ENCODE data around the gene TMEM151A.

TMEM151A gene

DNA sequence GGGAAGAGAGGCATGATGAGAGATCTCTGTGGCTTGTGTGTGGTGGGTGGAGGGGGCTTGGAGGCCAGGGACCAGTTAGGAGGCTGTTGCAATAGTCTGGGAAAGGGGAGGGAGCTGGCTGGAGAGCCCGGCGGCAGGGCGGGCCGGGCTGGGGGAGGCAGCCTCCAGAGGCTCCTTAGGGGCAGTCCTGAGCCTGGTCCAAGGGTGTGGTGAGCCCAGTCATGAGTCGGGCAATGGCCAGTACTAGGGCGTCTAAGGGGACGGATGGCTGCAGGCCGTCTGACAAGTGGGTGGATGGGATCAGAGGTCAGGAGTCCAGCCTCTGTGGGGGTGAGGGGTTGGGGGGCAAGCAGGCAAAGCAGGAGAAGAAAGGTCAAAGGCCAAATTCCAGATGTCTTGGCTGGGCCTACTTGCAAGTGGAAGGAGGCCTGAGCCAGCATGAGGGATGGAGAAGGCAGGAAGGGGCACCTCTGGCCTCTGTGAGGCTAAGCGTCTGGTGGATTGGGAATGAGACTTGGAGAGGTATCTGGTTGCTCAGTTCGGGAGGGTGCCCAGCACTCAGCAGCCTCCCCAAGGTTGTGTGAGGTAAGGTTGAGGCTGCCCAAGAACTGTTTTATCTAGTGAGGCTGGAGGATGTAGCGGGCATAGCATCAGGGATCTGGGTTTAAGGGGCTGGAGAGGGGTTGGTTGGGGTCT, 31.2 kb downstream of the TMEM151A start:
- DNase-seq (ENCODE audit: low read depth in 3 of 3) = no peak

DNA sequence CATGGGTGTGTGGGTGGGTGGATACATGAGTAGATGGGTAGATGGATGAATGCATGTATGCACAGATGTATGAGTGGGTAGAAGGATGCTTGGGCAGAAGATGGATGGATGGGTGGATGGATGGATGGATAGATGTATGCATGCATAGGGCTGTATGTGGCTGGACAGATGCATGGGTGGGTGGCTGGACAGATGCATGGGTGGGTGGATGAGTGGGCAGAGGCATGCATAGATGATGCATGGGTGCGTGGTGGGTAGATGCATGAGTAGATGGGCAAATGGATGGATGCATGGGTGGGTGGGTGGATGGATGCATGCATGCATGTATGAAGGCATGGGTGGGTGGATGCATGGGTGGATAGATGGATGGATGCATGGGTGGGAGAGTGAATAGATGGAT, 32.0 kb downstream of the TMEM151A start:
- no peak for DNase-seq (ENCODE audit: low read depth in 3 of 3)

DNA sequence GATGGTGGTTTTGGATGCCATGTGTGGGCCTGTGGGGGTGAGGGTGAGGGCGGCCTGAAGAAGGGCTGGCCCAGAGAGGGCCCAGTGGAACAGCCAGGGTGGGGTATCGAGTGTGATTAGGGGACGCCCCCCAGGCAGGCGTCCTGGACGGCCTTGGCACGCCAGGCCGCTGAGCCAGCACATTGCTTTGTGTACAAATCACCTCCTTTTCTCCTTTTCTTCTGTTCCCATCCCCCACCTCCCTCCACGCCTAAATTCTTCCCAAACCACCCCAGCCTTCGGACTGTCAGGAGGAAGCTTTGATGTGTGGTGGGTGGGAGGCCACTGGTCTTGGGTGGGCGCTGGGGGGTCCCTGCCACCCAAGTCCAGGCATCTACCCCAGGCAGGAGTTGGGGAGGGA, 33.0 kb downstream of the TMEM151A start:
- no peak for DNase-seq (ENCODE audit: low read depth in 3 of 3)

DNA sequence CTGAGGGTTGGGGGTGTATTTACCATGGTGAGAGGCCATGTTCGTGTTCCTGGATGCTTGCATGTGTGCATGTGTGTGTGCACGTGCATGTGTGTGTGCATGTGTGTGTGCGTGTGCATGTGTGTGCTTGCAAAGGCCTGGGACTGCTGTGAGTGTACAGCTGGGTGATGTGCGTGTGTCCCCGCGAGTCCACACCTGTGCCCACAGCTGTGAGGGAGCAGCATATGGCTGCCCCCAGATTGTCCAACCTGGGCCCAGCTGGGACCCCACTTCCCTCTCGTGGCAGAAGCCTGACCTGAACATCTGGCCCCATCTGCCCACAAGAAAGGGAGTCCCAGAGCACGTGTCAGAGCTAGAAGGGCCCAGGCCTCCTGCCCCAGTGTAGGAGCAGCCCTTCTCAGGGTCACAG, 33.6 kb downstream of the TMEM151A start:
- DNase-seq (ENCODE audit: low read depth in 3 of 3) = no peak

DNA sequence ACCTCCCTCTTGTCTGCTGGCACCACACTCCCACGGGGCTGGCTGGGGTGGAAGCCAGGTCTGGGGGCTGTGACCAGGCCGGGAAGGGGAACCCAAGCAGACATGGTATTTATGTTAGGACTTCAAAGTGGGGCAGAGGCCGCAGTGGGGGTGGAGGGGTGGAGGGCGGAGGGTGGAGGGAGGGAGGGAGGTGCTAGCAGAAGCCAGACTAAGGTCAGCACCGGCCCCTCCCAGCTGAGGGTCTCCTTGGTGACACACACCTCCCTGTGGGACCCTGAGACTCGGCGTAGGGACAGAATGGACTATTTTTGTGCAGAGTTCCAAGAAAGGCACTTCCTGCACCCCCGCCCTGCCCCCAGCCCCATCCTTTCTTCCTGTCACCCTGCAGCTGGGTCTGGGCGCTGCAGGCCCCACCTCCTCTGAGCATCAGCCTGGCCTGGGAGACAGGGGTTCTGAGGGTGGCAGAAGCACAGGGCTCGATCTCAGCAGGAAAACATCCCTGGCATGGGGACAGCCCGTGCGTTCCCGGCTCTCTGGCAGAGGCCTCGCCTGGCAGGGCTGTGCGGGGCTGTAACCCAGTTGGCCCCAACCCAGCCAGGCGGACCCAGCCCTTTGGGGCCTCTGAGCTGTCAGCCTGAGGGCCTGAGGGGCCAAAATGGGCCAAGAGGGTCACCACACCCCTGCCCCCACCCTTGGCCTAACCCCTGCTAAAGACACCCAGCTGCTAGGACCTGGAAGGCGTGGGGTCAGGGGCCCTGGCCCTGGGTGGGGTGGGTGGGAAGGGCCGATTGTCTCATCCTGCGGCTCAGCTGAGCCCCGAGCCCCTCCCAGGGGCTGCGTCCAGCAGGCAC, 34.8 kb downstream of the TMEM151A start:
- no peak for DNase-seq (ENCODE audit: low read depth in 3 of 3)

DNA sequence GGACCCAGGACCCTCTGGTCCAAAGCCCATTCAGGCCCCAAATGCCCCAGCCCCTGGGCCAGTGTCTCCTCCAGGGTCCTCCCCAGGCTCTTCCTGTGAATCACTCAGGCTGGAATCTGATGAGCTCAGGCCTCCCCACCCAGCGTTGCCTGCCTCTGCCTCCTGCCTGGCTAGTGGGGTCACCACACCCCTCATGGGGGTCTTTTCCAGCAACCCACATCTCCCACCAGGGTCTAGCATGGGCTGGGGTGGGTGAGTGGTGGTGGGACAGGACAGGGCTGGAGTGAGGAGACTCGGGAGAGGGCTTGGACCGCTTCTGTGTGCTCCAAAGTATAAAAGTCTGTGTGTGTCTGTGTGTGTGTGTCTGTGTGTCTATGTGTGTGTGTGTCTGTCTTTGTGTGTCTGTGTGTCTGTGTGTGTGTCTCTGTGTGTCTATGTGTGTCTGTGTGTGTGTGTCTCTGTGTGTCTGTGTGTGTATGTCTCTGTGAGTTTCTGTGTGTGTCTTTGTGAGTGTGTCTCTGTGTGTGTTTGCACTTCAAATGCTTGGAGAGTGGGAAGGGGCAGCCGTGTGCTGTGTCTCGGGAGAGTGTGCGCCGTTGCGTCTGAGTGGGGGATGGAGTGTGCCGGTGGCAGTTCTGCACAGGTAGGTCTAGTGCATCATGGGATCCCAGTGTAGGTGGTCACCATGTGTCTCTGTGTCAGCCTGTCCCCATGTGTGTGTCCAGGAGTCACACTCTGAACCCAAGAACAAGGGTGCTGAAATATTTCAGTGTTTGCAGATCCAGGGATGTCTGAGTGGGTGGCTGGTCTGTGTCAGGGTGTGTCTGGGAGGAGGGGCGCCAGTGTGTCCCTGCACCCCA, 35.7 kb downstream of the TMEM151A start:
- DNase-seq (ENCODE audit: low read depth in 3 of 3) = no peak

- DNase-seq (ENCODE audit: low read depth in 3 of 3) = no peak
These were observed 36.3 kb downstream of the TMEM151A start for GRCh38 chr11:66328031-66328301.

DNA sequence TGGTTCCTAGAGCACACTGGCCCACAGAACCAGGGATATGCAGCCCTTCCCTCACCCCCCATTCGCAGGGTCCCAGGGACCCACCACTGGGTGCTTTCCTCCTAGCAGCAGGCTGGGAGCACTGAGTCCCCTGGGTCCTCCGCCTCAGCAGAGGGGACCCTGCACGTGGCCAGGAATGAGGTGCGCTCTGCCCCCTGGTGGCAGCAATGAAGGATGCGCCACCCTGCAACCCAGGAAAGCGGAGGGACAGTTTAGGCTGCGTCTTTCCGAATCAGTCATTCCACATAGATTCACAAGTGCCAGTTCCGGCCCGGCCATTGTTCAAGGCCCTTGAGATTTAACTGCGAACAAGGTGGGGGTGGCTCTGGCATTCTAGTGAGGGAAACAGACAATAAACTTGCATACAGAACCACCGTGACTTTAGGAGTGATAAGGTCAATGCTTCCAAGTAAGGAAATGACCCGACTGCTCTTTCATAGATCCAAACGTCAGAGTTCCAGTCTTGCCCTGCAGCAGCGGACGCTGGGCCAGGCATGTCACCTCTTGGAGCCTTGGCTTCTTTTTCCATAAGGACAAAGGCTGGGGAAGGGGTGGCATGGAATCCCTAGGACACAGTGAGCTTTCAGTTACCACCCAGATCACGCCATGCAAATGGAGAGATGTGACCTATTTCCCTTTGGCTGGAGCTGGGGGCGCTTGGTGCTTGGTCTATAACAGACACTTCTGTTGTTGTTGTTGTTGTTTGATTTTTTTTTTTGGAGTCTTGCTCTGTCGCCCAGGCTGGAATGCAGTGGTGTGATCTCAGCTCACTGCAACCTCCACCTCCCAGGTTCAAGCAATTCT, 36.8 kb downstream of the TMEM151A start:
- DNase-seq (ENCODE audit: low read depth in 3 of 3) = peak; percentile 65 to 76 (median 72)

- no peak for DNase-seq (ENCODE audit: low read depth in 3 of 3)
These were observed 37.5 kb downstream of the TMEM151A start for GRCh38 chr11:66329165-66329673.

DNA sequence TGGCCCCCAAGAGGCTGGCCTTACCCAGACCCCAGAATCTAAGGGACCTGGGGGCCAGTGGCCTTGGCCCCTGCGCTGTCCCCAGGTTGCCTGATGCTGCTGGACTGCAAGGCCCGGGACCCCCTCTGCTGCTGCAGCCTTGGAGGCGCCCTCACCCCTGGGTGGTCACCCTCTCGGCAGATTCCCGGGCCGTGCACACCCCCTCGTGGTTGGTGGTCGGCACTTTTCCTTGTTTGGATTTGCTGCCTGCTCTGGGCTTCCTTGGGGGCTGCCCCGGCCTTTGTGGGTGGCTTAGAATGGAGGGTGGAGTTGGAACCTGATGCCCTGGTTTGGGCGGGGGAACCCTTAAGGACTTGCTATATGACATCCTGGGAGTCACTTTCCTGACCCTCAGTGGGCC, 39.2 kb downstream of the TMEM151A start:
- DNase-seq (ENCODE audit: low read depth in 3 of 3) = no peak

GRCh38 chr11:66331542-66332370, 40.1 kb downstream of the TMEM151A start:
- no peak for DNase-seq (ENCODE audit: low read depth in 3 of 3)

DNA sequence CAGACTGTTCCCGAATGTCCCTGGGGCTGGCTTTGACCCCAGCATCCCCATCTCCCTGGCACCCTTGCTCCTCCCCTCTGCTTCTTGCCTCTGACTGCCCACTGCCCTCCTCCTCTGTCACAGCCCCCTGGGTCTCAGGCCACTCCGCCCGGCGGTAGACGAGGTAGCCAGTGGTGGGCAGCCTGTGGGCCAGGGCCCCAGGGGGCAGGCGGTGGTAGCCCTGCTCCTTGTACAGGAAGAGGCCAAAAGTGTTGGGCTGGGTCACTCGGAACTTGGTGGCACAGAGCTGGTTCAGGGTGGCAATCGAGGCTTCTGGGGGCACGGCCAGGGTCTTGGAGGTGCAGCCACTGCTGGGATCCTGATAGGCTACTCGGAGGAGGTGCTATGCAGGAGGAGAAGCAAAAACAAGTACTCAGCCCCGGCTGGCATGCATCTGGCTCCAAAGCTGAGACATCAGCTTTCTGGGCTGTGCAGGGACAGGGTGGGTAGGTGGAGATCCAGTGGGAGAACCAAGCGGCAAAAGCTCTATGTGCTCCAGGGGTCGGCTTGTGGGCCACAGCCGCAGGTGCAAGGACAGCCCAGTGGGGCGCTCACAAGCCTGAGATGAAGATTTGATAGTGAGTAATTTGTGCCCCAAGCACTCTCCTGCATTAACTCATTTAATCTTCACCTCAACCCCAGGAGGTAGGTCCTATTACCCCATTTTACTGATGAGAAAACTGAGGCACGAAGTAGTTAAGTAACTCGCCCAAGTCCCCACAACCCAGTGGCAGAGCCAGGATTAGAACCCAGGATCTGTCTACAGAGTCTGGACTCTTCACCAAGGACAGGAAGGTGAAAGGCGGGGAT, 40.9 kb downstream of the TMEM151A start:
- DNase-seq (ENCODE audit: low read depth in 3 of 3) = no peak

DNA sequence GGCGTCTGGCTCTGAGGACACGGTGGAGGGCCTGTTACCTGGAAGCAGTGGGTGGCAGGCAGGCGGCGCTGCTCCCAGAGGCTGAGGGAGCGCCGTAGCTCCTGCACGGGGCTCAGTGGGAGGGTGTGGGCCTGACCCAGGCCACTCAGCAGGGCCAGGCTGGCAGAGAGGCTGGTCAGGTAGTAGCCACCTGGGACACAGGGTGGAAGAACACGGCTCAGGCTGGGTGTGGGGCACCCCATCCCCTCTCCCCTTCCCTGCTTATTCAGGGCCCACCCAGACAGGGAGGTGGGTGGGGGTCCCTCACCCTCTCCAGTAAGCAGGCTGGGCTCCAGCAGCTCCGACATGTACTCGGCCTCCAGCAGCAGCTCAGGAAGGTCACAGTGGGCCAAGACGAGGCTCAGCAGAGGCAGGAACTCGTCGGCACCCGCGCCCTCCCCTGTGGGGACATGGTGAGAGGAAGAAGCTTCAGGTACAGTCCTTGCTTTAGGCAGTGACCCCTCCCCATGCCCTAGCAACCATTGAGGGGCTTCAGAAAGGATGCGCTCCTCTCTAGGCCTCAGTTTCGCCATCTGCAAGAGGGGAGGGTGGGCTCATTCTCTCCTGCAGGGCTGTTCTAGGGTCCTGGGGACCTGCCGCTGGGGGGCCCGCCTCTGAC, 41.7 kb downstream of the TMEM151A start:
- no peak for DNase-seq (ENCODE audit: low read depth in 3 of 3)

GRCh38 chr11:66333896-66334604, 42.4 kb downstream of the TMEM151A start:
- DNase-seq (ENCODE audit: low read depth in 3 of 3) = no peak

GRCh38 chr11:66334605-66335442, 43.1 kb downstream of the TMEM151A start:
- DNase-seq (ENCODE audit: low read depth in 3 of 3) = no peak

DNA sequence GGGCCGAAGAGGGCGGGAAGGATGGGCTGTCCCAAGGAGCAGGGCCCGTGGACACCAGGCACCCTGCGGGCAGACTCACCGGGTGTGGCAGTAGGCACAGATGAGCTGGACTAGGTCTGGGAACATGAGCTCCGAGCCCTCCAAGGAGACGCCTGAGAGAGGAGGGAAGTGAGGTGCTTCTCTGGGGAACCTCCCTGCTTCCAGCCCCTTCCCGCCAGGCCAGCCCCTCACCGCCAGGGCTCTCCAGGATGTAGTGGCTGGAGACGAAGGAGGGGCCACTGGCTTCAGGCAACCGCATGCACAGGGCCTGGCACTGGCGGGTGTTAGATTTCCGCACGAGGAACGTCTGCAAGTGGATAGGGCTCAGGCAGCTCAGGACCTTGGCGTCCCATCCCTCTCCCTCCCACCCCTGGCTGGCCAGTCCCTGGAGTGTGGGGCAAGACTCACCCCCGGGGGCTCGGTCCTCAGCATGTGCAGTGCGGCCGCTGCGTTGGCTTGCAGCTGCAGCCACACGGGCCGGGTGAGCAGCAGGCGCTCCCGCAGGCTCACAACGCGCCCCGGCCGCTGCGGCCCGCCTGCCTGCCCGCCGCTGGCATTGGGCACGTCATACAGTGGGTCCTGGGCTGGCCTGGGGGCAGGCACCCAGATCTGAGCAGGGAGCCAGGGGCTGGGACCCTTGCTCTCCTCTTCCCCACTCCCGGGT, 44.0 kb downstream of the TMEM151A start:
- DNase-seq (ENCODE audit: low read depth in 3 of 3) = no peak

Data from stimulated activated CD4-positive, alpha-beta T cell treated with anti-CD3 and anti-CD28 coated beads, TNF-alpha, amount 100 ng/mL, for 48 hours (primary cell).